Measurements from ENCODE around the gene WNT7B. TPM values are rescaled to one million over a fixed set of nuclear protein-coding genes. Genes with fewer than 3 reads are reported as not detected.

The WNT7B gene
- total RNA-seq, 3 donors from 2014 or later (not counting 1 experiment from before 2014, with no cell fraction given), result not detected

- Mint-ChIP-seq H3K4me1 (peaks cover 14 to 34% of the 10 kb centered on the region in 2 donors), H3K36me3 (no peaks in the 10 kb centered on the region), H3K9me3 (peaks cover 12% of the 10 kb centered on the region in 2 donors), H3K4me3 (no peak overlapping the region), H3K27ac (peak overlapping the region; percentile 68 to 84), H3K27me3 (ENCODE audit: low read depth in 2 of 2) (no peaks in the 10 kb centered on the region)
- WGBS (ENCODE audit: insufficient coverage), result 86% methylated on average over 3 of the region's 3 CpGs
- H3K9me3 ChIP-seq (ENCODE audit: control insufficient read depth, insufficient read depth, low read length), result peaks cover 10% of the 10 kb centered on the region
- no peak for ATAC-seq
- intact Hi-C loops (cut with micrococcal nuclease), result loop anchor here (10.0 kb wide), 1 partner anchor 302 kb away; the partner anchor contains the start of gene GTSE1
- no peak overlapping the region for H3K4me3 ChIP-seq (ENCODE audit: low read length)
- H3K27me3 ChIP-seq (ENCODE audit: control insufficient read depth, insufficient read depth, low read length), result no peaks in the 10 kb centered on the region
- TF ChIP-seq, protein P1, sequence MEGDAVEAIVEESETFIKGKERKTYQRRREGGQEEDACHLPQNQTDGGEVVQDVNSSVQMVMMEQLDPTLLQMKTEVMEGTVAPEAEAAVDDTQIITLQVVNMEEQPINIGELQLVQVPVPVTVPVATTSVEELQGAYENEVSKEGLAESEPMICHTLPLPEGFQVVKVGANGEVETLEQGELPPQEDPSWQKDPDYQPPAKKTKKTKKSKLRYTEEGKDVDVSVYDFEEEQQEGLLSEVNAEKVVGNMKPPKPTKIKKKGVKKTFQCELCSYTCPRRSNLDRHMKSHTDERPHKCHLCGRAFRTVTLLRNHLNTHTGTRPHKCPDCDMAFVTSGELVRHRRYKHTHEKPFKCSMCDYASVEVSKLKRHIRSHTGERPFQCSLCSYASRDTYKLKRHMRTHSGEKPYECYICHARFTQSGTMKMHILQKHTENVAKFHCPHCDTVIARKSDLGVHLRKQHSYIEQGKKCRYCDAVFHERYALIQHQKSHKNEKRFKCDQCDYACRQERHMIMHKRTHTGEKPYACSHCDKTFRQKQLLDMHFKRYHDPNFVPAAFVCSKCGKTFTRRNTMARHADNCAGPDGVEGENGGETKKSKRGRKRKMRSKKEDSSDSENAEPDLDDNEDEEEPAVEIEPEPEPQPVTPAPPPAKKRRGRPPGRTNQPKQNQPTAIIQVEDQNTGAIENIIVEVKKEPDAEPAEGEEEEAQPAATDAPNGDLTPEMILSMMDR (IDR thresholded peaks at IDR 0.05), result no peak
- no peak for DNase-seq
- H3K27ac ChIP-seq (ENCODE audit: low read length), result no peak overlapping the region
- peaks cover 37% of the 10 kb centered on the region for H3K4me1 ChIP-seq (ENCODE audit: control insufficient read depth, insufficient read depth, low read length)
- no peaks in the 10 kb centered on the region for H3K36me3 ChIP-seq (ENCODE audit: control insufficient read depth, insufficient read depth, low read length)
Measured at GRCh38 chr22:45992737-45993136, 15.8 kb upstream of the WNT7B start.

DNA sequence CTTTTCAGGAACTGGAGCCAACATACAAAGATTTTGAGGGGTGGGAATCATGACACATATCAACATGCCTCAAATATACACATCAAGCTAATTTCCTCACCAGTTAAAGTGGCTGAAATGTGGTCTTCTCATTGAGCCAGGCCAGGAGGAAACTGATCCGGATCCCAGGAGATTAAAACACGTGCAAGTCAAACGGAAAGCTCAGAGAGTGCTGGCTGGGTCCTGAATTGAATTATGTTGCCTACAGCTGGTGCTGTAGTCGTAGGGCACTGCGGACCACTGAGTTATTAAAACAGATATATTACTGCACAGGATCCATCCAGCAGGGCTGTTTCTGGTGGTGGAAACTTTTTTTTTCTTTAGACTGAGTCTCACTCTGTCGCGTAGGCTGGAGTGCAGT is 14.1 kb upstream of the WNT7B start:
- peaks cover 14 to 25% of the 10 kb centered on the region in 2 donors for H3K4me1 Mint-ChIP-seq
- intact Hi-C loops (cut with micrococcal nuclease), result loop anchor here (10.0 kb wide), 1 partner anchor 304 kb away; the partner anchor contains the start of gene GTSE1
- Histone ChIP-seq H3K4me1 (ENCODE audit: control insufficient read depth, insufficient read depth, low read length) (peaks cover 22% of the 10 kb centered on the region), H3K27ac (ENCODE audit: low read length) (no peak overlapping the region), H3K4me3 (ENCODE audit: low read length) (no peak overlapping the region), H3K9me3 (ENCODE audit: control insufficient read depth, insufficient read depth, low read length) (peaks cover 10% of the 10 kb centered on the region), H3K27me3 (ENCODE audit: control insufficient read depth, insufficient read depth, low read length) (no peaks in the 10 kb centered on the region), H3K36me3 (ENCODE audit: control insufficient read depth, insufficient read depth, low read length) (no peaks in the 10 kb centered on the region)
- no peak for ATAC-seq
- H3K4me3 Mint-ChIP-seq, result no peak overlapping the region
- 90% methylated on average over 7 of the region's 7 CpGs for WGBS (ENCODE audit: insufficient coverage)
- DNase-seq, result no peak
- H3K9me3 Mint-ChIP-seq, result peaks cover 12% of the 10 kb centered on the region in 2 donors
- H3K27me3 Mint-ChIP-seq (ENCODE audit: low read depth in 2 of 2), result peaks cover 0 to 5% of the 10 kb centered on the region in 2 donors
- TF ChIP-seq, protein P1 (IDR thresholded peaks at IDR 0.05), result no peak
- H3K36me3 Mint-ChIP-seq, result no peaks in the 10 kb centered on the region
- no peak overlapping the region for H3K27ac Mint-ChIP-seq

GRCh38 chr22:45987136-45987861 is 10.3 kb upstream of the WNT7B start:
- Mint-ChIP-seq H3K27ac (no peak overlapping the region), H3K9me3 (no peaks in the 10 kb centered on the region), H3K27me3 (ENCODE audit: low read depth in 2 of 2) (peaks cover 0 to 5% of the 10 kb centered on the region in 2 donors), H3K36me3 (no peaks in the 10 kb centered on the region), H3K4me1 (no peaks in the 10 kb centered on the region), H3K4me3 (no peak overlapping the region)
- DNase-seq (no peak), ATAC-seq (no peak)
- no peaks in the 10 kb centered on the region for H3K4me1 ChIP-seq (ENCODE audit: control insufficient read depth, insufficient read depth, low read length)
- intact Hi-C loops (cut with micrococcal nuclease), result no loop called here
- H3K36me3 ChIP-seq (ENCODE audit: control insufficient read depth, insufficient read depth, low read length), result no peaks in the 10 kb centered on the region
- WGBS (ENCODE audit: insufficient coverage), result 92% methylated on average over 7 of the region's 7 CpGs
- peaks cover 3% of the 10 kb centered on the region for H3K9me3 ChIP-seq (ENCODE audit: control insufficient read depth, insufficient read depth, low read length)
- TF ChIP-seq, protein P1 (IDR thresholded peaks at IDR 0.05), result no peak
- H3K27me3 ChIP-seq (ENCODE audit: control insufficient read depth, insufficient read depth, low read length), result no peaks in the 10 kb centered on the region
- no peak overlapping the region for H3K27ac ChIP-seq (ENCODE audit: low read length)
- no peak overlapping the region for H3K4me3 ChIP-seq (ENCODE audit: low read length)
